WTC11 (cell line): Measurements from ENCODE around the gene ZNF609. TPM values are rescaled to one million over a fixed set of nuclear protein-coding genes. Genes with fewer than 3 reads are reported as not detected.

ENCODE experiments used
- ATAC-seq: fragments of 200-7000 bp; cut with Tn5 transposase; 2 replicates; pipeline ENCODE4 v1.10.0; 2021; ENCODE audit warnings: mild to moderate bottlenecking, moderate library complexity
- CTCF ChIA-PET: fragments of 300-600 bp; sonication (Branson Sonifier 250); formaldehyde crosslinking; loops from one replicate; lab custom pipeline; 2021; ENCODE audit warnings: antibody characterized with exemption; lab: Charles Lee
- POLR2A ChIA-PET: fragments of 350-600 bp; sonication (Branson Sonifier 250); formaldehyde crosslinking; loops from one replicate; lab custom pipeline; 2021; ENCODE audit warnings: antibody characterized with exemption; lab: Charles Lee
- DNase-seq: peaks from one replicate; pipeline ENCODE4 v3.0.0; 2021; ENCODE audit warnings: low spot score
- H3K27ac Mint-ChIP-seq: 2 replicates; pipeline ENCODE4 v1.8.0; 2021; ENCODE audit warnings: mixed read lengths
- H3K27me3 Mint-ChIP-seq: 2 replicates; pipeline ENCODE4 v1.8.0; 2021; ENCODE audit warnings: low read depth, mild to moderate bottlenecking, moderate library complexity, mixed read lengths
- H3K36me3 Mint-ChIP-seq: 2 replicates; pipeline ENCODE4 v1.8.0; 2021; ENCODE audit warnings: mixed read lengths
- H3K4me1 Mint-ChIP-seq: 2 replicates; pipeline ENCODE4 v1.8.0; 2022; ENCODE audit warnings: mixed read lengths
- H3K4me3 Mint-ChIP-seq: 2 replicates; pipeline ENCODE4 v1.8.0; 2021; ENCODE audit warnings: mild to moderate bottlenecking, moderate library complexity, mixed read lengths
- H3K9me3 Mint-ChIP-seq: 2 replicates; pipeline ENCODE4 v1.8.0; 2021; ENCODE audit warnings: mixed read lengths
- ARID4B ChIP-seq: sonication (generic); formaldehyde crosslinking; IDR thresholded peaks from 2 replicates; pipeline ENCODE4 v1.8.0; 2023; ENCODE audit warnings: missing genetic modification reagents, mild to moderate bottlenecking, borderline replicate concordance
- ATF1 ChIP-seq: sonication (generic); formaldehyde crosslinking; IDR thresholded peaks from 2 replicates; pipeline ENCODE4 v1.8.1; 2023; ENCODE audit warnings: mild to moderate bottlenecking, moderate library complexity, missing genetic modification reagents
- E2F4 ChIP-seq: sonication (generic); formaldehyde crosslinking; IDR thresholded peaks from 2 replicates; pipeline ENCODE4 v1.8.1; 2022; ENCODE audit warnings: low read depth, mild to moderate bottlenecking, moderate library complexity, missing genetic modification reagents, borderline replicate concordance
- ELF4 ChIP-seq: sonication (generic); formaldehyde crosslinking; IDR thresholded peaks from 2 replicates; pipeline ENCODE4 v1.8.1; 2022; ENCODE audit warnings: low read depth, mild to moderate bottlenecking, moderate library complexity, missing genetic modification reagents
- ESRRA ChIP-seq: sonication (generic); formaldehyde crosslinking; IDR thresholded peaks from 2 replicates; pipeline ENCODE4 v1.8.1; 2022; ENCODE audit warnings: mild to moderate bottlenecking, missing genetic modification reagents, borderline replicate concordance
- FOXK1 ChIP-seq: sonication (generic); formaldehyde crosslinking; IDR thresholded peaks from 2 replicates; pipeline ENCODE4 v1.8.0; 2022; ENCODE audit warnings: mild to moderate bottlenecking, moderate library complexity, missing genetic modification reagents
- GRHL2 ChIP-seq: fragments of 250-450 bp; sonication (Bioruptor Pico); IDR thresholded peaks from 2 replicates; pipeline ENCODE4 v1.8.0; 2022; ENCODE audit warnings: mild to moderate bottlenecking, moderate library complexity; ENCODE audit not compliant: insufficient replicate concordance, severe bottlenecking
- GTF2I ChIP-seq: fragments of 250-450 bp; sonication (Bioruptor Pico); conservative IDR thresholded peaks from 2 replicates; pipeline ENCODE4 v1.4.0; 2021; ENCODE audit warnings: mild to moderate bottlenecking
- HMGA2 ChIP-seq: fragments of 250-450 bp; sonication (Bioruptor Pico); IDR thresholded peaks from 2 replicates; pipeline ENCODE4 v1.4.0; 2021; ENCODE audit warnings: mild to moderate bottlenecking, moderate library complexity
- IRF2 ChIP-seq: sonication (generic); formaldehyde crosslinking; IDR thresholded peaks from 2 replicates; pipeline ENCODE4 v1.8.0; 2022; ENCODE audit warnings: low read depth, missing genetic modification reagents, borderline replicate concordance
- MXD4 ChIP-seq: fragments of 250-450 bp; sonication (Bioruptor Pico); IDR thresholded peaks from 2 replicates; pipeline ENCODE4 v1.8.0; 2021; ENCODE audit warnings: mild to moderate bottlenecking, moderate library complexity, borderline replicate concordance
- SP1 ChIP-seq: sonication (generic); formaldehyde crosslinking; conservative IDR thresholded peaks from 2 replicates; pipeline ENCODE4 v1.8.1; 2022; ENCODE audit warnings: missing genetic modification reagents
- TCF7 ChIP-seq: sonication (generic); formaldehyde crosslinking; IDR thresholded peaks from 2 replicates; pipeline ENCODE4 v1.8.0; 2022; ENCODE audit warnings: mild to moderate bottlenecking, low read depth, missing genetic modification reagents, moderate library complexity
- TEAD4 ChIP-seq: sonication (generic); formaldehyde crosslinking; IDR thresholded peaks from 2 replicates; pipeline ENCODE4 v1.8.0; 2022; ENCODE audit warnings: mild to moderate bottlenecking, missing genetic modification reagents
- USF2 ChIP-seq: sonication (generic); formaldehyde crosslinking; IDR thresholded peaks from 2 replicates; pipeline ENCODE4 v1.8.1; 2023; ENCODE audit warnings: mild to moderate bottlenecking, missing genetic modification reagents, moderate library complexity
- ZNF121 ChIP-seq: sonication (generic); formaldehyde crosslinking; IDR thresholded peaks from 2 replicates; pipeline ENCODE4 v1.8.0; 2023; ENCODE audit warnings: missing genetic modification reagents
- ZNF281 ChIP-seq: sonication (generic); formaldehyde crosslinking; IDR thresholded peaks from 2 replicates; pipeline ENCODE4 v1.8.0; 2023; ENCODE audit warnings: mild to moderate bottlenecking, missing genetic modification reagents
- ZNF317 ChIP-seq: sonication (generic); formaldehyde crosslinking; IDR thresholded peaks from 2 replicates; pipeline ENCODE4 v1.8.1; 2023; ENCODE audit warnings: low read depth, mild to moderate bottlenecking, moderate library complexity, missing genetic modification reagents, borderline replicate concordance
- ZNF396 ChIP-seq: fragments of 250-450 bp; sonication (Bioruptor Pico); IDR thresholded peaks from 2 replicates; pipeline ENCODE4 v1.8.0; 2021; ENCODE audit warnings: mild to moderate bottlenecking, moderate library complexity, borderline replicate concordance
- ZNF671 ChIP-seq: fragments of 250-450 bp; sonication (Bioruptor Pico); IDR thresholded peaks from 2 replicates; pipeline ENCODE4 v1.8.0; 2021; ENCODE audit warnings: mild to moderate bottlenecking
- total RNA-seq: library from RNA; stranded (reverse); gene quantifications from 3 replicates; pipeline ENCODE4 v1.2.3, GENCODE V29; 2021

Gene ZNF609
- total RNA-seq, 1 experiment from 2014 or later = 47.4 TPM

- no peak overlapping the region for H3K4me3 Mint-ChIP-seq
- peak overlapping the region; percentile 0; the same call in 1 of the 2 replicates for H3K27ac Mint-ChIP-seq
- no peak for DNase-seq
- no peaks in the 10 kb centered on the region for H3K9me3 Mint-ChIP-seq
- ChIA-PET POLR2A (no interaction called here), CTCF (interaction anchor here (0.8 kb wide), 1 partner anchor 40 kb away, joined by 4 read pairs; no protein-coding TSS in a partner anchor)
- H3K27me3 Mint-ChIP-seq = no peaks in the 10 kb centered on the region
- peaks cover 25% of the 10 kb centered on the region for H3K4me1 Mint-ChIP-seq
- peaks cover 28% of the 10 kb centered on the region for H3K36me3 Mint-ChIP-seq
- no peak for TF ChIP-seq FOXK1 (CRISPR knock-in tag)
- no peak for TF ChIP-seq TCF7
- TF ChIP-seq TEAD4 (CRISPR knock-in tag) = no peak
- no peak for TF ChIP-seq E2F4 (CRISPR knock-in tag)
- TF ChIP-seq ZNF671 (CRISPR knock-in tag) = no peak
- no peak for TF ChIP-seq ATF1
- TF ChIP-seq, all 79 proteins: peak for 0
- no peak for ATAC-seq
Observed at GRCh38 chr15:64503640-64504039, 43.3 kb downstream of the ZNF609 start.

- ChIA-PET POLR2A (no interaction called here), CTCF (interaction anchor here (1.9 kb wide), 1 partner anchor 174 kb away, joined by 4 read pairs; no protein-coding TSS in a partner anchor)
- Mint-ChIP-seq H3K4me1 (peaks cover 15% of the 10 kb centered on the region), H3K36me3 (peaks cover 5% of the 10 kb centered on the region), H3K4me3 (no peak overlapping the region), H3K27ac (no peak overlapping the region), H3K9me3 (no peaks in the 10 kb centered on the region), H3K27me3 (no peaks in the 10 kb centered on the region)
- no peak for TF ChIP-seq USF2 (CRISPR knock-in tag)
- no peak for TF ChIP-seq ESRRA
- no peak for TF ChIP-seq MXD4
- TF ChIP-seq ZNF281 (CRISPR knock-in tag) = no peak
- TF ChIP-seq ZNF317 (CRISPR knock-in tag) = no peak
- no peak for TF ChIP-seq ELF4
- TF ChIP-seq FOXK1 (CRISPR knock-in tag) = no peak
- no peak for DNase-seq
- no peak for ATAC-seq
Observed at GRCh38 chr15:64507293-64507802, 47.0 kb downstream of the ZNF609 start.

GRCh38 chr15:64507845-64508244 lies 47.5 kb downstream of the ZNF609 start:
- H3K4me1 Mint-ChIP-seq = peaks cover 11% of the 10 kb centered on the region
- no peak overlapping the region for H3K27ac Mint-ChIP-seq
- H3K27me3 Mint-ChIP-seq = no peaks in the 10 kb centered on the region
- CTCF ChIA-PET = interaction anchor here (1.9 kb wide), 1 partner anchor 174 kb away, joined by 4 read pairs; no protein-coding TSS in a partner anchor
- H3K4me3 Mint-ChIP-seq = no peak overlapping the region
- POLR2A ChIA-PET = no interaction called here
- H3K9me3 Mint-ChIP-seq = no peaks in the 10 kb centered on the region
- DNase-seq (no peak), ATAC-seq (no peak)
- H3K36me3 Mint-ChIP-seq = peaks cover 3% of the 10 kb centered on the region
- no peak for TF ChIP-seq GTF2I (CRISPR knock-in tag)
- no peak for TF ChIP-seq ZNF121 (CRISPR knock-in tag)
- no peak for TF ChIP-seq ZNF281 (CRISPR knock-in tag)
- no peak for TF ChIP-seq SP1
- TF ChIP-seq GRHL2 (CRISPR knock-in tag) = no peak
- TF ChIP-seq IRF2 (CRISPR knock-in tag) = no peak
- TF ChIP-seq HMGA2 (CRISPR knock-in tag) = no peak
- no peak for TF ChIP-seq ARID4B (CRISPR knock-in tag)
- no peak for TF ChIP-seq ZNF396
- no peak for TF ChIP-seq FOXK1 (CRISPR knock-in tag)
